ENCODE results near the gene RGS11.

DNA sequence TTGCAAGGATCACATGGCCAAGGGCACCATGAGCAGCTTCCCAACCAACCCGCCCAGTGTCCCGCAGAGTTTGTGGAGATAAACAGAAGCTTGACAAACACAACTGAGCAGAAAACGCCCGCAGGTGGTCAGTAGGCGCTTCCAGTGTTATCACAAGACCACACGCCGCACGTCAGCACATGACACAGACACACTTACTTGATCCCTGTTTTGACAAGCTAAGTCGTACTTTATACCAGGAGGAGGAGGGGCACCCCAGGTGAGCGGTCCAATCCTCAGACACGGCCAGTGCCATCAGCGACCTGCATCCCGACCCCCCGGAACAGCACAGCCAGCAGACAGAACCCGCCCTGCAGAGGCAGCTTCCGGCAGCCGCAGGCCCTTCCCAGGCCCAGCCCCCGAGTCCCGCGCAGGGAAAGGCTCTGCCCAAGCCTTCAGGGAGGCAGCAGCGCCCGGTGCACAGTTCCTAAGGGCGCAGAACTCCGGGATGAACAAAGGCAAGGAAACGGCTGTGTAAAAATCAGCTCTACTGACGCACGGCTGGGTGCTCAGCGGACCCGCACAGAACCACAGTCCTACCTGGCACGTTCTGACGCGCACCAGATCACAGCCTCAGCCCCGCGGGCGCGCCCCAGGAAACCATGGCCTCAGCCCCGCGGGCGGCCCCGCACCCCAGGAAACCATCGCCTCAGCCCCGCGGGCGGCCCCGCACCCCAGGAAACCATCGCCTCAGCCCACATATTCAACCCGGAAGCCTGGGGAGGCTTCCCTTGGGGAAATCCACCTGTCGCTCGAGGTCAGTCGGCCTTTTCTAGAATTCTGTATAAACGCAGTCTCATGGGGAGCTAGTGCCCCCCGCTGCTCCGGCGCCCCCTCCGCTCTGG is 48.9 kb upstream of the RGS11 start:
- TF ChIP-seq, protein P1, sequence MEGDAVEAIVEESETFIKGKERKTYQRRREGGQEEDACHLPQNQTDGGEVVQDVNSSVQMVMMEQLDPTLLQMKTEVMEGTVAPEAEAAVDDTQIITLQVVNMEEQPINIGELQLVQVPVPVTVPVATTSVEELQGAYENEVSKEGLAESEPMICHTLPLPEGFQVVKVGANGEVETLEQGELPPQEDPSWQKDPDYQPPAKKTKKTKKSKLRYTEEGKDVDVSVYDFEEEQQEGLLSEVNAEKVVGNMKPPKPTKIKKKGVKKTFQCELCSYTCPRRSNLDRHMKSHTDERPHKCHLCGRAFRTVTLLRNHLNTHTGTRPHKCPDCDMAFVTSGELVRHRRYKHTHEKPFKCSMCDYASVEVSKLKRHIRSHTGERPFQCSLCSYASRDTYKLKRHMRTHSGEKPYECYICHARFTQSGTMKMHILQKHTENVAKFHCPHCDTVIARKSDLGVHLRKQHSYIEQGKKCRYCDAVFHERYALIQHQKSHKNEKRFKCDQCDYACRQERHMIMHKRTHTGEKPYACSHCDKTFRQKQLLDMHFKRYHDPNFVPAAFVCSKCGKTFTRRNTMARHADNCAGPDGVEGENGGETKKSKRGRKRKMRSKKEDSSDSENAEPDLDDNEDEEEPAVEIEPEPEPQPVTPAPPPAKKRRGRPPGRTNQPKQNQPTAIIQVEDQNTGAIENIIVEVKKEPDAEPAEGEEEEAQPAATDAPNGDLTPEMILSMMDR (IDR thresholded peaks at IDR 0.05 in 8 of 11, conservative IDR thresholded peaks at IDR 0.05 in 3 of 11): no peak
- TF ChIP-seq POLR2AphosphoS5 (IDR thresholded peaks at IDR 0.05): peak; percentile 24 to 80 (median 57)
